MCF 10A (cell line): ENCODE results near the gene NDST4. TPM values are rescaled to one million over a fixed set of nuclear protein-coding genes. Genes with fewer than 3 reads are reported as not detected.

Source experiments
- BruUV-seq: library from RNA; stranded (reverse); fragments of 400-500 nt; replicated peaks from 2 replicates; lab custom pipeline; 2021; lab: Mats Ljungman, UMichigan
- CTCF ChIA-PET: fragments of 300-600 bp; sonication (Branson Sonifier 250); formaldehyde crosslinking; extraction: SDS; loops from one replicate; lab custom pipeline; 2021; ENCODE audit warnings: antibody characterized with exemption, inconsistent platforms; lab: Yijun Ruan, JAX
- POLR2A ChIA-PET: fragments of 300-600, 350-650 bp; sonication (Branson Sonifier 250); formaldehyde crosslinking; extraction: SDS; loops from one replicate; lab custom pipeline; 2020; ENCODE audit warnings: antibody characterized with exemption, inconsistent platforms; lab: Yijun Ruan, JAX
- DNase-seq: peaks from one replicate; pipeline ENCODE4 v3.0.0-alpha.2; 2018; ENCODE audit not compliant: unreplicated experiment
- H3K27ac Mint-ChIP-seq: one replicate; pipeline ENCODE4 v1.8.0; 2022; ENCODE audit warnings: mild to moderate bottlenecking, low read depth, mixed read lengths; ENCODE audit not compliant: unreplicated experiment
- H3K27me3 Mint-ChIP-seq: one replicate; pipeline ENCODE4 v1.8.0; 2022; ENCODE audit warnings: mixed read lengths; ENCODE audit not compliant: insufficient read depth, unreplicated experiment
- H3K36me3 Mint-ChIP-seq: one replicate; pipeline ENCODE4 v1.8.0; 2022; ENCODE audit warnings: mild to moderate bottlenecking, moderate library complexity, mixed read lengths; ENCODE audit not compliant: insufficient read depth, unreplicated experiment
- H3K4me1 Mint-ChIP-seq: one replicate; pipeline ENCODE4 v1.8.0; 2022; ENCODE audit warnings: mixed read lengths; ENCODE audit not compliant: insufficient read depth, unreplicated experiment
- H3K4me3 Mint-ChIP-seq: one replicate; pipeline ENCODE4 v1.8.0; 2022; ENCODE audit warnings: mild to moderate bottlenecking, moderate library complexity, mixed read lengths; ENCODE audit not compliant: unreplicated experiment
- H3K9me3 Mint-ChIP-seq: one replicate; pipeline ENCODE4 v1.8.0; 2022; ENCODE audit warnings: mixed read lengths; ENCODE audit not compliant: unreplicated experiment
- CTCF ChIP-seq: fragments of 200-600 bp; IDR thresholded peaks from one replicate; pipeline ENCODE4 v1.8.0; 2022; ENCODE audit warnings: antibody characterized with exemption, mild to moderate bottlenecking; ENCODE audit not compliant: unreplicated experiment
- intact Hi-C: fragments of 100-400 bp; cut with micrococcal nuclease; formaldehyde crosslinking; loops from 2 replicates; pipeline ENCODE4 v1.14.1; 2022
- total RNA-seq: library from RNA; stranded (reverse); gene quantifications from 2 replicates; pipeline ENCODE4 v1.2.3, GENCODE V29; 2022

The NDST4 gene
- total RNA-seq, 1 experiment from 2014 or later: not detected

DNA sequence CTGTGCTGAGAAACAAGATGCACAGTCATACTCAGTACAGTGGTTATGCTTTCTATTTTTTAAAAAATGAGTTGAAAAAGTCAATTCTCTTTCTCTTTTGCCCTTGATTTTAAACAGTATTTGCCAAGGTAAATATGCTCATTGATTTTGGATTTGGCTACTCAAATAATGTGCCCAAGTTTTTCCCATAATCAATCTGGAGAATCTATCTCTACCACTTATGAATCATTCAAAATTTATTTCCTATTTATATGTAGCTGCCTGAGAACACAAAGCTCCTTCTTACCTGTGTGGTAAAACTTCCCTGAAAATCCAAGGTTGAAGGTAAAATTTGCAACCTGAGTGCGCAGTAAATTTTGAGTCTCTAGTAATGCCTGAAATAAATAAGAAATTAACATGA lies 136.5 kb downstream of the NDST4 start:
- intact Hi-C loops: no loop called here
- H3K9me3 Mint-ChIP-seq: peaks cover 7% of the 10 kb centered on the region
- H3K27me3 Mint-ChIP-seq: no peaks in the 10 kb centered on the region
- no TSS peak for BruUV-seq
- no peak for TF ChIP-seq CTCF
- no peaks in the 10 kb centered on the region for H3K4me1 Mint-ChIP-seq
- CTCF ChIA-PET: no interaction called here
- H3K36me3 Mint-ChIP-seq: no peaks in the 10 kb centered on the region
- no peak for DNase-seq
- H3K4me3 Mint-ChIP-seq: no peak overlapping the region
- H3K27ac Mint-ChIP-seq: no peak overlapping the region
- POLR2A ChIA-PET: no interaction called here

GRCh38 chr4:114964026-114964425 lies 149.4 kb downstream of the NDST4 start:
- Mint-ChIP-seq H3K4me1 (no peaks in the 10 kb centered on the region), H3K27me3 (peaks cover 9% of the 10 kb centered on the region), H3K4me3 (no peak overlapping the region), H3K36me3 (no peaks in the 10 kb centered on the region), H3K9me3 (no peaks in the 10 kb centered on the region), H3K27ac (no peak overlapping the region)
- no TSS peak for BruUV-seq
- POLR2A ChIA-PET: no interaction called here
- CTCF ChIA-PET: no interaction called here
- intact Hi-C loops: no loop called here
- no peak for TF ChIP-seq CTCF
- DNase-seq: no peak

GRCh38 chr4:114945616-114946015 lies 167.8 kb downstream of the NDST4 start:
- CTCF ChIA-PET: no interaction called here
- no TSS peak for BruUV-seq
- TF ChIP-seq CTCF: no peak
- no peaks in the 10 kb centered on the region for H3K36me3 Mint-ChIP-seq
- H3K27me3 Mint-ChIP-seq: peaks cover 47% of the 10 kb centered on the region
- POLR2A ChIA-PET: no interaction called here
- H3K4me1 Mint-ChIP-seq: no peaks in the 10 kb centered on the region
- DNase-seq: no peak
- no peak overlapping the region for H3K27ac Mint-ChIP-seq
- intact Hi-C loops: no loop called here
- peaks cover 6% of the 10 kb centered on the region for H3K9me3 Mint-ChIP-seq
- H3K4me3 Mint-ChIP-seq: no peak overlapping the region

GRCh38 chr4:114941503-114941902 lies 171.9 kb downstream of the NDST4 start:
- CTCF ChIA-PET: no interaction called here
- H3K27me3 Mint-ChIP-seq: peaks cover 23% of the 10 kb centered on the region
- no peak for TF ChIP-seq CTCF
- intact Hi-C loops: no loop called here
- POLR2A ChIA-PET: interaction anchor here (1.3 kb wide), 1 partner anchor 18 kb away, joined by 3 read pairs; no protein-coding TSS in a partner anchor
- BruUV-seq: no TSS peak
- no peaks in the 10 kb centered on the region for H3K36me3 Mint-ChIP-seq
- H3K4me3 Mint-ChIP-seq: no peak overlapping the region
- DNase-seq: no peak
- no peak overlapping the region for H3K27ac Mint-ChIP-seq
- H3K9me3 Mint-ChIP-seq: peaks cover 2% of the 10 kb centered on the region
- no peaks in the 10 kb centered on the region for H3K4me1 Mint-ChIP-seq
